Midbrain (tissue), 1 donor: Measurements from ENCODE around the gene FOXK1.
A peak's percentile ranks its signal among the peaks of the same experiment; 100 is the strongest.

Source experiments
- DNase-seq: peaks from one replicate; lab custom pipeline; 2025; lab: John Stamatoyannopoulos, UW

The FOXK1 gene

DNA sequence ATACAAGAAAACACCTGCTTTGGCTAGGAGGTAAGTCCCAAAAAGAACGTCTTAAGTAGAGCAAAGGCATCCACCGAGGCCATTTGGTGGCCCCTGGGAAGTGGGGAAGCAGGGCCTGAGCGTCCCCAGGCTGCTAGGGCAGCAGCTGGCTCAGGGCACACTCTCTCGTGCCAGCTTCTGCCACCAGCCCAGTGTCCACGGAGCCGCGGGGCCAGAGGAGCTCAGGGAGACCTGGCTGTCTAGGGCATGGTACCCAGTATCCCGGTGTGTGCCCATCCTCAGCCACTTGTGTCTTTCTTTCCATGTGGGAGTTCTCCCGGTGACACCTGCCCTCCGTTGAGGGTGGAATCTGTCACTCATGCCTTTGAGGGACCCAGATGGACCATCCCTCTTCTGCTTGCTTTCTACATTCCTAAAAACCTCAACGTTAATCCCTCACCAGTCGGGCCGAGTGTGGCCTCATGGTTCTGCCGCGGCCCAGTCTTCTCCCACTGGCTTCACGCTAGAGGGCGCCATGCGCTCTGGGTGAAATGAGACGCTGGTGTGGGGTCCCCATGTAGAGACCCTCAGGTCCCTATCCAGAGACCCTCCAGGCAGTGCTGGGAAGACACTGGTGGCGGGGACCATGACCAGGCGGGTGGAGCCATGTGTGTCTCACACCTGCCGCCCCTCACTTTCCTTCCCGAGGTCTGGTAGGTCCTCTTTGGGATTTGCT, 83.8 kb downstream of the FOXK1 start:
- no peak for DNase-seq

GRCh38 chr7:4766666-4767519, 84.8 kb downstream of the FOXK1 start:
- no peak for DNase-seq

GRCh38 chr7:4768597-4769569, 86.8 kb downstream of the FOXK1 start:
- DNase-seq, result no peak

DNA sequence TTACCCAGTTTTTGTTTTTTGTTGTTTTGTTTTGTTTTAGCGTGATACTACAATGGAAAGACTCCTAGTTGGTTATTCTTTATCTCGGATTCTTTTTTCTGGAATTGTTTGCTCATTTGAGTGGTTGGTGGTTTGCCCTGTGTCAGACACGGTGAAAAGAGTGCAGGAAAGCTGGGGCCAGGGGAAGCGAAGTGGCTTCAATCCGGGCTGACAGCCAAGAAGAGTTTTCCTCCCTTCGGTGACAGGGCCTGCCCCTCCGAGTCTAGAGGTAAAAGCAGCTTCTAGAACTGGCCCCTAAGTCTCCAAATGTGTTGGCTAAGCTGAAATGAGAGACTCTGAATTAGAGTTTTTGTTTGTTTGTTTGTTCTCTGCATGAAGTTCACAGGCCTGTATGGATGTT, 87.7 kb downstream of the FOXK1 start:
- DNase-seq, result no peak

DNA sequence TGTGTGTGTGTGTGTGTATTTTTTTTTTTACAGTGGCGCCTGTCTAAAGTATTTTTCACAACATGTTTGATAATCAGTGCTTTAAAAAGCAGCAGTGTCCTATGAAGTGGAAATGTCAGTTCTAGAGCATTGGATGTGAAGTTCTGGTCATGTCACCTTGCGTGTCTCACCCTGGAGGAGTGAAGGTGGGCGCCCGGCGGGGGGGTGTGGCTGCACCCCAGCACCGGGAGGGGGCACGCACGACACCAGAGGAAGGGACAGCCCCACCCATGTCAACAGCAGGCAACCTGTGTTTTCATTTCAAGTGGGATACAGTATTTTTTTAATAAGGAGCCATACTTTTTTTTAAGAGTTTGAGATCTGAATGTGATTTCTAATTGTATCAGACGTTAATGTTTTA, 88.8 kb downstream of the FOXK1 start:
- DNase-seq, result no peak

GRCh38 chr7:4771737-4772136, 89.6 kb downstream of the FOXK1 start:
- no peak for DNase-seq

DNA sequence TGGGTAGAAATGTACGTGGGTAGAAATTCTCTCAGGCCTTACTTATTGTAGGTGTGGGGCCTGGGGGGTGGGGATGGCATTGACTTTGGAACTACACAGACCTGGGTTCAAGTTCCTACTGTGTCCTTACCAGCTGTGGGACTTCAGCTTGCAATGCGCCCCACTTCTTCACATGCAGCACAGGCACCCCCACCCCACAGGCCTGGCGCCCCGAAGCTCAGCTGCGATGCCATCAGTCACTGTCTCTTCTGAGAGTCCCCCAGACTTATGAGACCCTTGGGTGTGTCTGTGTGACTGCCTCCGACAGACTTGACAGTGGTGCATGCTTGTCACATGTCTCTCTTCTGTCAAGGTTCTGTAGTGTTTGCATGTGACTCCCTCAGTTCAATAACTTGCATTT, 90.2 kb downstream of the FOXK1 start:
- no peak for DNase-seq

DNA sequence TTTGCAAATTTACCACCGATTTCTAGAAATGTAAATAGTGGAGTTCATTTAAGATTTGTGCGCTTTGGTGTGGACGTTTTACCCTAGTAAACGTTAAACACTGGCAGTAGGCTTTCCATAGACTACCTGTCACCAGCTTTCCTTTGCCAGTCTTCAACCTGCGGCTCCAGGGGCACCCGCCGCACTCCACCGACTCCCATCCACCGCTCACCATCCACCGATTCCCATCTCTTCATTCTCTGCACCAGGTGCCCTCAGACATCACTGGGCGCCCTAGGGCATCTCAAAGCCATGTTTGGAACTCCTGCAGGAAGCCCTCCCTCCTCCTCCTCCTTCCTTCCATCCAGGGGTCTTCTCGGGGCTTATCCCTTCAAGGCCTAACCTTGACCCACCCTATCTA, 91.9 kb downstream of the FOXK1 start:
- DNase-seq, result no peak

- no peak for DNase-seq
Observed at GRCh38 chr7:4774658-4775249, 92.7 kb downstream of the FOXK1 start.

DNA sequence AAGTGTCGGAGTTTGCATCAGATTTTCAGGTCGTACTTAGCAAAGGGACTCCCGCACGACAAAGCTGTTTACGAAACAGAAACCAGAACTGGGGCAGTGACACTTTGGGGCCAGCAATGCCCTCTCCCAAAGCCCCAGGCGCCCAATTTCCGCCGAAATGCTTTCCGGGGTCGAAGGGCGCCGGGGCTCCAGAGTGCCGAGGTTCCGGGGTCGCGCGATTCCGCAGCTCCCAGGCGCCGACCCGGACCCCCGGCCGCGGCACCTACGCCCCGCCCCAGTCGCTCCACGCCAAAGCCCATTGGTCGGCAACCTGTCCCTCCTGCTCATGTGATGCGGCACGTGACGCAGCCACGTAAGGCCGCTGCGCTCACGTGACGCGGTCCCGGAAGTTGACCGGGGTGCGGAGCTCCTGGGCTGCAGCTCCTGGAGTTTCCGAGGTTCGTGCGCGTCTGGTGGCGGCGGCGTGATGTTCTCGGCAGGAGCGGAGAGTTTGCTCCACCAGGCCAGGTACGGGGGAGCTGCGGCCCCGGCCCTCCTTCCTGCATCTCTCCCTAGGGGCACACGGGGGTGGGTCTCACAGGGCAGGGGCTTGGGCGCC, 93.3 kb downstream of the FOXK1 start, which contains the start of gene AP5Z1:
Gene AP5Z1 (plus strand): TSS at position 374 of the 598 bp plus-strand sequence. CDS start 93 bp downstream, at position 467.
- peak; percentile 98 for DNase-seq

DNA sequence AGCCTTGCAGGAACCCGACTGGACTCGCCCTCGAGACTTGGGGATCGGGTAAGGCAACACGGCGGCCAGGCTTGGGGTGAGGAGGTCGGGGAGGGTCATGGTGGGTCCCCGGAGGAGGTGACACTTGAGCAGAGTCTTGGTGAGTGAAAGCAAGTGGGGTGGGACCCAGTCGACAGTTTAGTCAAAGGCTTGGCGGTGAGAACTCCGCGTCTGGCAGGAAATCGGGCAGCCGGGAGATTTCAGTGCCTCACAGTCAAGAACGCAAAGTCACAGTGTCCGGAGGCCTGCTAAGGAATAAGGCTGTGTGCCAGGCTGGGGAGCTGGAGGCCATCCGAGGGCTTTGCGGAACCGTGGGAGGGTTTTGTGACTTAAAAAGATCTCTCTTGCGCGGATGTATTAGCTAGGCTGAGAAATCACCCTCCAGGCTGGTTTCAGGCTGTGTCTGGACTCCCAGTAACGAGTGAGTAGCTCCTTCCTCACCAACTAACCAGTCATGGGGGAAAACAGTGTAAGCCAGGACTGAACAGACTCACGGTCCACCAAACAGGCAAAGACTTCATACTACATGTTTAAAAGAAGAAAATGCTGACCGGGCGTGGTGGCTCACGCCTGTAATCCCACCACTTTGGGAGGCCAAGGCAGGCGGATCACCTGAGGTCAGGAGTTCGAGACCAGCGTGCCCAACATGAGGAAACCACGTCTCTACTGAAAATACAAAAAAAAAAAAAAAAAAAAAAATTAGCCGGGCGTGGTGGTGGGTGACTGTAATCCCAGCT, 93.9 kb downstream of the FOXK1 start:
- DNase-seq, result no peak

DNA sequence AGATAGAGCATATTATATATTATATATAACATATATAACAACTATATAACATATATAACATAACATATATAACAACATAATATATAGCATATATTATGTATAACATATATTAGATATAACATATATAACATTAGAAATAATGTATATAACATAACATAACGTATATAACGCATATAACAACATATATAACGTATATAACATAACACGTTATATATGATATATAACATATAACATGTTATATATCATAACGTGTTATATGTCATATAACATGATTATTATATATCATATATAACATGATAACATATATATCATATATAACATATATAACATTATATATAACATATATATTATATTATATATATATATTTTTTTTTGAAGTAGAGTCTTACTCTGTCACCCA, 97.0 kb downstream of the FOXK1 start:
- DNase-seq, result no peak

DNA sequence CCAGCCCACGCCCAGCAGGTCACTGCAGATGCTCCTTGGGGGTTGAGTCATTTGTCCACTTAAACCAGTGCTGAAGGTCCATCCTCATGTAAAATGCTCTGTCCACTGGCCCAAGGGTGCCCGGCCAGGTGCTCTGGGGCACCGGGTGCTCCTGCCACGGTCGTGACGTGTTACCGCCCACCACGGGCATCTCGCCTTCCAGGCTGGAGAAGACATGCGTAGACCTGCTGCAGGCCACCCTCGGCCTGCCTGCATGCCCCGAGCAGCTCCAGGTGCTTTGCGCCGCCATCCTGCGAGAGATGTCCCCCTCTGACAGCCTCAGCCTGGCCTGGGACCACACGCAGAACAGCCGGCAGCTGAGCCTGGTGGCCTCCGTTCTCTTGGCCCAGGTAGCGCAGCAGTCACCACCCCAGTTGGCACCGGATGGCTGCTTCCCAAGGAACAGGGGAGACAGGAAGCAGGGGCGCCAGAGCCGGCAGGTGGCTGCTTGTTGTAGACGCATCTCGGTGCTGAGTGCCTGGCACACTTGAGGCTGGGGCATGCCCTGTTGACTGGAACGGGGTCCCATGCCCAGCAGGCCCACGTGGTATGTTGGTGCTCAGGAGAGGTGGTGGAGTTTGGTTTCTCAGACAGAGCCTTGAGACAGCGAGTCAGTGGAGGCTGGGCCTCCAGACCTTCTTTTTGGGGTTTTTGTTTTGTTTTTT, 99.4 kb downstream of the FOXK1 start:
- DNase-seq, result no peak

DNA sequence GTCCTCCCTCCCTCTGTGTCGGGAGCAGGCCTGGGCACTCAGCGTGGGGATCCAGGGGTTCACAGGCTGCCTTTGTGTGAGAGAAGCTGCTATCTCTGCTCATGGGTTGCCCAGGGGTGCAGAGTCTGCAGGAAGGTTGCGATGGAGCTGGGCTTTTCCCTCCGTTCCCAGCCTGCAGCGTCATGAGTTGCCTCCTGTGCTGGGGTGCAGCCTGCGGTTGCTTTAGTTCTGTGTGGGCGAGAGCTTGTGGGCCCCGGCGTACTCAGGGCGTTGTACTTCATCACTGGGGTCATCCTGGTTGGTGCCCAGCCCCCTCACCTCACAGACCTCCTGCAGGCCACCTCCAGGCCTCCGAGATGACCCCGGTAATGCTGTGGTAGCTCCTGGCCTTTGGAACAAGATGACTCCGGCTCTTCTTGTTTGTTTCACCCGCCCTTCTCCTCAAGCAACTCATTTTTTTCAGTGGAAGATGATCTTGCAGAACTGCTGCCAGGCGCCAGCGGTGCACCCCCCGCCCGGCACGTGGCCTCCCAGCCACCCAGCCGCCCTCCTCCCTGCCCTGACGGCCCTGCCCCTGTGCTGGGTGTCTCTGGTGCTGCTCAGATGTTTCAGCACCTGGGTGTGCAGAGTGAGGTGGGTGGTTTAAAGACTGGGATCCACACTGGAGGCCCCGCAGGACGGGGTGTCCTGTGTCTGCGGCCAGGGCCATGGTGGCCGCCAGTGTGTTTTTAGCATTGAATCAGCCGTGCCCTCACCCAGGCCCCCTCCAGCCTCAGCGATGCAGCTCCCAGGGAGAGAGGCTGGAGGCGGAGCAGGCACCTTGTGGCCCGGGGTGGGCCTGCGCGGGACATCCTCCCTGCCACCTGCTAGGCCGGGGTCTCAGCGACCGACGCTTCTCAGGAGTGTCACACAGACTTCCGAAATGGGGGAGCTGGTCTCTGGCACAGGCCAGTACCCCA, 100.5 kb downstream of the FOXK1 start:
- DNase-seq, result no peak

DNA sequence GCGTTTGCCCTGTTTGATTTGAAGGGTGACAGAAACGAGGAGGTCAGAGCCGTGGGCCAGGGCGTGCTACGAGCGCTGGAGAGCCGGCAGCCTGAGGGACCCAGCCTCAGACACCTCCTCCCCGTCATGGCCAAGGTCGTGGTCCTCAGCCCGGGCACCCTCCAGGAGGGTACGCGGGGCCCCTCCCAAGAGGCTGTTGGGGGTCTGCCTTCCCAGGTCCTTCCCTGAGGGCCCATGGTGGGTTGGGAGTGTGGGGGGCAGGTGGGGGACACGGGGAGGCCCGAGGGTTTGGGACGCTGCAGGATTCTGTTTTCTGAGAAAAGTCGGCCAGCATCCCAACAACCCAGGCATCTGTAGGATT, 101.2 kb downstream of the FOXK1 start:
- no peak for DNase-seq

- no peak for DNase-seq
Observed at GRCh38 chr7:4783762-4784351, 101.8 kb downstream of the FOXK1 start.

DNA sequence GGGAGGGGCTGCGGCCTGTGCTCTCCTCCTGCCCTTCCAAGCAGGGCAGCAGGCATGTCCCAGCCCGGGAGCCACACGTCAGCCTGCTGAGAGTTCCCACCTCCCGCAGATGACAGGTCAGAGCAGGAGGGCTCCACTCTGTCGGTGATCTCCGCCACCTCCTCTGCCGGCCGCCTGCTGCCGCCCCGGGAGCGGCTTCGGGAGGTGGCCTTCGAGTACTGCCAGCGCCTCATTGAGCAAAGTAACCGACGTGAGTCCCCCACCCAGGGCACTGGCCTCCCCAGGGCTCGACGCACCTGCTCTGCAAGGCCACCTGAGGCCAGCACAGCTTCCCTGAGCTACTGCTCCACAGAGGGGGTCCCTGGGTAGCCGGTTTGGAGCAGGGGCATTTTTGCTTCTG, 102.7 kb downstream of the FOXK1 start:
- DNase-seq, result no peak

DNA sequence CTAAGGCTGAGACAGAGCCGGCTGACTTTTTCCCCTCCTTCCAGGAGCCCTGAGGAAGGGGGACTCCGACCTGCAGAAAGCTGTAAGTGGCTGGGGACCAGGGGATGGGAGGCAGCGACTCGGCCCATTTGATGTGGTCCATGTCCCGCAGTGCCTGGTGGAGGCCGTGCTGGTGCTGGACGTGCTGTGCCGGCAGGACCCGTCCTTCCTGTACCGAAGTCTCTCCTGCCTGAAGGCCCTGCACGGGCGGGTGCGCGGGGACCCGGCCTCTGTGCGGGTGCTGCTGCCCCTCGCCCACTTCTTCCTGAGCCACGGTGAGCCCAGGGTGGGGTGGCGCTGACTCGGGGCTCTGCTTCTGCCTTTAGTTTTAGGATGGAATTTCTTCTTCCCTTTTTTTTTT, 103.3 kb downstream of the FOXK1 start:
- no peak for DNase-seq
